ENCODE data around the gene EXOC7.

The EXOC7 gene

GRCh38 chr17:76034428-76035350 lies 68.9 kb downstream of the EXOC7 start:
- no peak overlapping the region for H3K9ac ChIP-seq (ENCODE audit: low read depth, low read length)
- H3K27ac ChIP-seq (ENCODE audit: low read length): no peak overlapping the region
- no peak overlapping the region for H3K4me3 ChIP-seq (ENCODE audit: low read length)
- H3K4me1 ChIP-seq (ENCODE audit: insufficient read depth, low read length): peaks cover 7% of the 10 kb centered on the region; the same call in 1 of the 2 replicates
- H3K9me3 ChIP-seq (ENCODE audit: insufficient read depth, low read depth, low read length): no peaks in the 10 kb centered on the region
- H3K36me3 ChIP-seq (ENCODE audit: insufficient read depth, low read depth, low read length): peaks cover 22% of the 10 kb centered on the region
- H3K27me3 ChIP-seq (ENCODE audit: insufficient read depth, low read length): no peaks in the 10 kb centered on the region

GRCh38 chr17:76033139-76033538 lies 70.4 kb downstream of the EXOC7 start:
- Histone ChIP-seq H3K36me3 (ENCODE audit: insufficient read depth, low read depth, low read length) (peaks cover 6% of the 10 kb centered on the region), H3K4me1 (ENCODE audit: insufficient read depth, low read length) (peaks cover 8% of the 10 kb centered on the region; the same call in 1 of the 2 replicates), H3K9me3 (ENCODE audit: insufficient read depth, low read depth, low read length) (no peaks in the 10 kb centered on the region), H3K9ac (ENCODE audit: low read depth, low read length) (no peak overlapping the region), H3K4me3 (ENCODE audit: low read length) (no peak overlapping the region), H3K27me3 (ENCODE audit: insufficient read depth, low read length) (no peaks in the 10 kb centered on the region), H3K27ac (ENCODE audit: low read length) (no peak overlapping the region)

- peaks cover 8% of the 10 kb centered on the region; the same call in 1 of the 2 replicates for H3K4me1 ChIP-seq (ENCODE audit: insufficient read depth, low read length)
- no peak overlapping the region for H3K9ac ChIP-seq (ENCODE audit: low read depth, low read length)
- H3K9me3 ChIP-seq (ENCODE audit: insufficient read depth, low read depth, low read length): no peaks in the 10 kb centered on the region
- peaks cover 3% of the 10 kb centered on the region; the same call in 1 of the 2 replicates for H3K36me3 ChIP-seq (ENCODE audit: insufficient read depth, low read depth, low read length)
- H3K27me3 ChIP-seq (ENCODE audit: insufficient read depth, low read length): no peaks in the 10 kb centered on the region
- H3K27ac ChIP-seq (ENCODE audit: low read length): no peak overlapping the region
- H3K4me3 ChIP-seq (ENCODE audit: low read length): no peak overlapping the region
Measured at GRCh38 chr17:76032780-76033108, 70.8 kb downstream of the EXOC7 start.

GRCh38 chr17:76032073-76032779 lies 71.4 kb downstream of the EXOC7 start:
- H3K4me3 ChIP-seq (ENCODE audit: low read length): no peak overlapping the region
- no peak overlapping the region for H3K9ac ChIP-seq (ENCODE audit: low read depth, low read length)
- H3K27ac ChIP-seq (ENCODE audit: low read length): no peak overlapping the region
- no peaks in the 10 kb centered on the region for H3K27me3 ChIP-seq (ENCODE audit: insufficient read depth, low read length)
- peaks cover 8% of the 10 kb centered on the region; the same call in 1 of the 2 replicates for H3K4me1 ChIP-seq (ENCODE audit: insufficient read depth, low read length)
- no peaks in the 10 kb centered on the region for H3K9me3 ChIP-seq (ENCODE audit: insufficient read depth, low read depth, low read length)
- H3K36me3 ChIP-seq (ENCODE audit: insufficient read depth, low read depth, low read length): no peaks in the 10 kb centered on the region

Measured in iPS-20b (cell line).